Activated naive CD4-positive, alpha-beta T cell treated with anti-CD3 and anti-CD28 coated beads, Interleukin-2, amount 50 U/mL, for 72 hours (primary cell): Measurements from ENCODE around the gene MEIG1. TPM values are rescaled to one million over a fixed set of nuclear protein-coding genes. Genes with fewer than 3 reads are reported as not detected.
A peak's percentile ranks its signal among the peaks of the same experiment; 100 is the strongest.
"Not testable (repeated sequence)": the region's sequence is repeated elsewhere in the genome, so short reads cannot be mapped to it uniquely, and the experiment has no call there.

Experiments
- ATAC-seq, 2 donors: fragments of 150-1000 bp; cut with Tn5 transposase; 2 replicates each; pipeline ENCODE4 v1.10.0; 2021; ENCODE audit warnings: mild to moderate bottlenecking in 2 of 2, moderate library complexity in 2 of 2
- DNase-seq, 2 donors: peaks; one replicate each; pipeline ENCODE4 v3.0.0; 2021 to 2022; ENCODE audit warnings: low spot score in 2 of 2
- H3K27ac Mint-ChIP-seq, 2 donors: one replicate each; pipeline ENCODE4 v1.8.0; 2022; ENCODE audit warnings: mild to moderate bottlenecking in 2 of 2, mixed read lengths in 2 of 2
- H3K36me3 Mint-ChIP-seq, 2 donors: one replicate each; pipeline ENCODE4 v1.8.0; 2022; ENCODE audit warnings: mixed read lengths in 2 of 2
- H3K9me3 Mint-ChIP-seq, 2 donors: one replicate each; pipeline ENCODE4 v1.8.0; 2022; ENCODE audit warnings: mixed read lengths in 2 of 2
- total RNA-seq, 2 donors: library from RNA; stranded (reverse); gene quantifications; one replicate each; pipeline ENCODE4 v1.2.3, GENCODE V29; 2022

The MEIG1 gene, protein sequence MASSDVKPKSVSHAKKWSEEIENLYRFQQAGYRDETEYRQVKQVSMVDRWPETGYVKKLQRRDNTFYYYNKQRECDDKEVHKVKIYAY
- under 1 TPM; 0.56 to 0.59 TPM for total RNA-seq

DNA sequence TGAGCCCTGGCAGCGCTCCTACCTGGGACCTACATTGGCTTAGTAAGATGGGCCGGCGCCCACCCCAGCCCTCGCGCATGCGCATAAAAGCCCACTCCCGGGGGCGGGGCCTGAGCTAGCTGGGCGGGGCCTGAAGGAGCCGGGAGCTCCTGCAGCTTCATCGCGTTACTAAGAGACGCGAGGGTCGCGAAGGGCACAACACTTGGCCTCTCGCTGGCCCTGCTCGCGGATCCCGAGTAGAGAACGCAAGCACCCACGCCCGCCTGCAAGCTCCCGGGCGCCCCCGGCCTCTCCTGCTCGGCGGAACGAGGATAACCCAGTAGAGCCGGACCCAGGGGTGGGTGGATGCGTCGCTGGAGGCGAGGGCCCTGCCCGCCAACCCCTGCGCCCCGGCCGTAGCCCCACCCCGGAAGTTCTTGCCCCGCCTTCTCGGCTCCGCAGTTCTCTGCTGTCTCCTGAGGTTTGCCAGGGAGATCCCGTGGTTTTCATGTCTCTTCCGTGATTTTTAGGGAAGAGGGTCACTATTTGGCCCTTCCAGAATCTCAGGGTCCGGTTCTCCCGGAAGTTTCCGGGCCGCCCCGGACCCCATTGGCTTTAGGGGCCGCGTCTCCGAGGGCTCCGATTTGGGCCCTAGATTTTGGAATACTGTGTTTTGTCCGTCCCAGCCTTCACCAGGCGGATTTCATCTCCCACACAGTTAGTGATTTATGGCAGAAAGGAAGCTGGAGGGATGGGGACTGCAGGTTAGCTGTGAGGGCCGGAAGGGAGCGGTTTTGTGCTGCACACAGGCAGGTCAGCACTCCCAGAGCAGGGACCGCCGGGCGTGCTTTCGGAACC lies at the start of gene MEIG1:
Gene MEIG1 (plus strand): TSS at position 168 of the 837 bp plus-strand sequence. CDS start 7,081 bp downstream, outside the sequence.
- ATAC-seq: peak; percentile 92 to 95
- Mint-ChIP-seq H3K9me3 (no peaks in the 10 kb centered on the region), H3K27ac (peak within 1 kb of the TSS; percentile 98 to 99), H3K36me3 (peaks cover 6 to 7% of the 10 kb centered on the region in 2 donors)
- DNase-seq: peak; percentile 95 to 99

DNA sequence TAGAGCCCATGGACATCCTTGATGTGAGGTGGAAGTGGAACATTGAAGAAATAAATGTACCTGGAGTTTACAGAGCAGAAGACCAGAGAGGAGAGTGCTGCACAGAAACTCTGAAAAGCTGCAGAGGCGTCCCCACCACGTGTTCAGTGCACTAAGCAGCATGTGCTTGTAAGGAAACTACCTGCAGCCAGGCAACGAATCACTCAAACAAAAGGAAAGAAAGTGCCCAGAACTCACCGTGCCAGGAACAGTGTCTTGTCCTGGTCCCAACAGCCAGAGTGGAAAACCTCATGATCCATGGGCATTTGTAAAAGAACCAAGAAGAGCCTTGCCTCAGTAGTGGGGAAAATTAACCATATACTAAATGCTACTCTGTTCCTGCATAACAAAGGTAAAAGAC lies 48.2 kb upstream of the MEIG1 start:
- peaks cover 53 to 88% of the 10 kb centered on the region in 2 donors for H3K36me3 Mint-ChIP-seq

DNA sequence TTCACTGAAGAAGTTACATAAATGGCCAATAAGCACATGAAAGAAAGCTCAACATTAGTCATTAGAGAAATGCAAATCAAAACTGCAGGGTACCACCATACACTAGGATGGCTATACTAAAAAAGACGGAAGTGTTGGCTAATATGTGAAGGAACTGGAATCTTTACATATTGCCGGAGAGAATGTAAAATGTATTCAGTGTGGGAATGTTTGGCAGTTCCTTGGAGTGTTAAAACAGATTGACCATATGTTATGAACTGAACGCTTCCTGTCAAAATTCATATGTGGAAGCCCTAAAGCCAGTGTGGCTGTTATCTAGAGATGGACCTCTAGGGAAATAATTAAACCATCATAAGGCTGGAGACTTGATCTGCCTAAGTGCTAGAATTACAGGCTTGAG lies 47.4 kb upstream of the MEIG1 start:
- H3K27ac Mint-ChIP-seq: no peak overlapping the region
- no peak for ATAC-seq
- DNase-seq: no peak
- peaks cover 62 to 91% of the 10 kb centered on the region in 2 donors for H3K36me3 Mint-ChIP-seq
- peaks cover 0 to 5% of the 10 kb centered on the region in 2 donors for H3K9me3 Mint-ChIP-seq

More for the DNA sequence above, 48.2 kb upstream of the MEIG1 start:
- peak overlapping the region in 1 of 2 donors; percentile 6 for H3K27ac Mint-ChIP-seq
- H3K9me3 Mint-ChIP-seq: peaks cover 0 to 5% of the 10 kb centered on the region in 2 donors
- no peak for ATAC-seq
- no peak for DNase-seq

DNA sequence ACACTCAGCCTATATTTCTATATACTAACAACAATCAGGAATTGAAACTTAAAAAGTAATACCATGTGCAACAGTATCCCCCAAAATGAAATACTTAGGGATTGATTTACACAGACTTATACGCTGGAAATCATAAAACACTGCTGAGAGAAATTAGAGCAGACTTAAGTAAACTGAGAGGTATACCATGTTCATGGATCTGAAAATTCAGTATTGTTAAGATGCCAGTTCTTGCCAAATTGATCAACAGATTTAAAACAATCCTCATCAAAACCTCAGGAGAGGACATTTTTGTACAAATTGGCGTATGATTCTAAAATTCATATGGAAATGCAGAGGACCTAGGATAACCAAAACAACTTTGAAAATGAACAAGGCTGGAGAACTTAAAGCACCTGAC lies 42.6 kb upstream of the MEIG1 start:
- Mint-ChIP-seq H3K27ac (no peak overlapping the region), H3K36me3 (peaks cover 68 to 90% of the 10 kb centered on the region in 2 donors), H3K9me3 (no peaks in the 10 kb centered on the region)
- DNase-seq (no peak), ATAC-seq (no peak)

DNA sequence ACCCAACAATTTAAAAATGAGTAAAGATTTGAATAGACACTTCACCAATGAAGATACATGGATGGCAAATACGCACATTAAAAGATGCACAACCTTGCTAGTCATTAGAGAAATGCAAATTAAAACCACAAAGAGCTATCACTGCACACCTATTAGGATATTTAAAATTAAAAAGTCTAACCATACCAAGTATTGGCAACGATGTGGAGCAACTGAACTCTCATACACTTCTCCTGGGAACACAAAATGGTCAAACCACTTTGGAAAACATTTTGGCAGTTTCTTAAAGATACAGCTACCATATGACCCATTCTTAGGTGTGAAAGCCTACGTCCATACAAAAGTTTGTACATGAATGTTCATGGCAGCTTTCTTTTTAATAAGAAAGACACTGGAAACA lies 41.4 kb upstream of the MEIG1 start:
- no peaks in the 10 kb centered on the region for H3K9me3 Mint-ChIP-seq
- H3K27ac Mint-ChIP-seq: no peak overlapping the region
- ATAC-seq (no peak), DNase-seq (no peak)
- H3K36me3 Mint-ChIP-seq: peaks cover 69 to 91% of the 10 kb centered on the region in 2 donors

DNA sequence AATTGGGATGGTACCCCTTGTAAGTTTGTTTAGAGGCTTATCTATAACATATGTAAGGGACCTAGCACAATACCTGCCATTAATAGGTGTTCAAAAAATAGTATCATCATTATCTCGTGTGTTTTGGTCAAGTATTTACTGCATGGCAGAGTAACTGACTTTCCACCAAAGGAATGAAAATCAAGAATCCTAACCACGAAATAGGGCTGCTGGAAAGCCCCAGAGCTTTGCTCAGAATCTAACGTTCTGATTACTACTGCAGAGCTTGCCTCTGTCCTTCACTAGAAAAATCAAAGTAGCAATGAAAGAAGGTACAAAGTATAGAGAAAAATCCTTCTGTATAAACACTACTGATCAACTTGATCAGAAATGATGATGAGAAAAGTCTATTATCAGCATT lies 40.2 kb upstream of the MEIG1 start:
- H3K27ac Mint-ChIP-seq: no peak overlapping the region
- no peaks in the 10 kb centered on the region for H3K9me3 Mint-ChIP-seq
- DNase-seq: no peak
- ATAC-seq: no peak
- peaks cover 63 to 80% of the 10 kb centered on the region in 2 donors for H3K36me3 Mint-ChIP-seq

DNA sequence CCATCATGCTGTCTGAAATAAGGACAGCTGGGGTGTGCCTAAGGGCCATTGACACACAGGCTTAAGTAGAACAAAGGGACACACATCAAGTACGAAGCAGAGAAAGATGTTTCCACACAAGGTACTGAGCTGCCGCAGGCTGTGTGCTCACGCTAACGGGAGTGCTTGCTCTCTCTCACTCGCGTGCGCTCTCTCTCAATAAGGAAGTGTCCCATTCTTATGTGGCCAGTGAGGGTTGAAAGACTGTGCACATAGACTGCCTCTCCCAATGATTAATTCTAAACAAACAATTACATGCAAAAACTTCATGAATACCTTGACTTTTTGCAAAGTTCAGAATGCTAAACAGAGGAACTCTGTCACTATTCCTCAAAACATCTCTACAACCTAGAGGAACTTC lies 35.2 kb upstream of the MEIG1 start:
- Mint-ChIP-seq H3K27ac (no peak overlapping the region), H3K9me3 (no peaks in the 10 kb centered on the region), H3K36me3 (peaks cover 32 to 55% of the 10 kb centered on the region in 2 donors)
- ATAC-seq (no peak), DNase-seq (no peak)

DNA sequence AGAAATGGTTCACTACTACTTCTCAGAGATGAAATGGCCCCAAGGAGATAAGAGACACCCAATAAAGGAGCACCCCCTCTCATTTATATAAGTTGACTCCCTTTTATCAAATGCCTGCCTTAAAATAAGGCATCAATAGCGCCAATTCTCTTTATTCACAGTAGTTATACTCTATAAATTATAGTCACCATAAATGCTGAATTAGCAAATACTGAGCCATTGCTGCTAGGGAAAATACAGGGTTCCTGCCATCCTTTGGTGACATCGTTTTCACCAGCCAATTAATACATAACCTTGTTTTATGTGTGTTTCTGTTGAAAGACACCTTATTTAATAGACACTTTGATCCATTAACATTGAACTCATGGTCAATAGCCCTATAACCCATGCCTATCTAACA lies 33.9 kb upstream of the MEIG1 start:
- Mint-ChIP-seq H3K9me3 (no peaks in the 10 kb centered on the region), H3K27ac (no peak overlapping the region), H3K36me3 (peaks cover 20 to 43% of the 10 kb centered on the region in 2 donors)
- ATAC-seq (no peak), DNase-seq (no peak)

DNA sequence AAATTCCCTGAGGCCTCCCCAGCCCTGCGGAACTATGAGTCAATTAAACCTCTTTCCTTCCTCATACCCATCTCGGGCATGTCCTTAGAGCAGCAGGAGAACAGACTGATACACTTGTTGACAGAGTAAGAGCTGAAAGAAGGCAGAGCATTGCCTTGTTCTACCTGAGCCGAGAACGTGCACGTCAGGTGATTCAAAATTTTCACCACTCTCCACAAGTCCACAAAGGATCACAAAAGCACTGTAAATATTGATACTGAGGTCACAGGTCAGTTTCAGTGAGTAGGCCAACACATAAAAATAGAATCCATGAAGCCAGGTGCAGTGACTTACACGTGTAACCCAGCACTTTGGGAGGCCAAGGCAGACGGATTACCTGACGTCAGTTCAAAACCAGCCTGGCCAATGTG lies 33.1 kb upstream of the MEIG1 start:
- Mint-ChIP-seq H3K27ac (no peak overlapping the region), H3K9me3 (no peaks in the 10 kb centered on the region), H3K36me3 (peaks cover 16 to 36% of the 10 kb centered on the region in 2 donors)
- DNase-seq: no peak
- ATAC-seq: no peak

DNA sequence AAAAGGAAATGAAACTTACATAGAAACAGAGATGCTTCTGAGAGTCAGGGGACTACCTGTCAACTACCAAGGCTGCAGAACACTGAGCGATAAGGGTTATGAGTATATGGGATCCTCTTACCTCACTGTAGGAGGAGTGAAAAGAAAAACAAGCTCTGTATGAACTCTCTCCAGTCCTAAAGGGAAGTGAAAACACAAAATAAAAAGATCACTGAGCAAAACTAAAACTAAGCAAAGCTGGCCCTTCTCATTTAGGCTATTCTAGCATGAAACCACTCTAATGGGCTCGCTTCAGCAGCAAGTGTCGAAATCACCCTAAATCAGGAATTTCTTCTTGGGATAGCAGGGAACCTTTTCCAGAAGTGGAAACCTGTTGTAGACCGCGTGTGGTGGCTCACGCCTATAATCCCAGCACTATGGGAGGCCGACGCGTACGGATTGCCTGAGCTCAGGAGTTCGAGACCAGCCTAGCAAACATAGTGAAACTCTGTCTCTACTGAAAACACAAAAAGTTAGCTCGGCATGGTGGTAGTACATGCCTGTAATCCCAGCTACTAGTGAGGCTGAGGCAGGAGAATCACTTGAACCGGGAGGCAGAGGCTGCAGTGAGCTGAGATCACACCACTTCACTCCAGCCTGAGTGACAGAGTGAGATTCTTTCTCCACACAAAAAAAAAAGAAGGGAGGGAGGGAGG lies 32.3 kb upstream of the MEIG1 start:
- H3K9me3 Mint-ChIP-seq: no peaks in the 10 kb centered on the region
- peaks cover 9 to 28% of the 10 kb centered on the region in 2 donors for H3K36me3 Mint-ChIP-seq
- H3K27ac Mint-ChIP-seq: no peak overlapping the region
- DNase-seq (no peak), ATAC-seq (no peak)

DNA sequence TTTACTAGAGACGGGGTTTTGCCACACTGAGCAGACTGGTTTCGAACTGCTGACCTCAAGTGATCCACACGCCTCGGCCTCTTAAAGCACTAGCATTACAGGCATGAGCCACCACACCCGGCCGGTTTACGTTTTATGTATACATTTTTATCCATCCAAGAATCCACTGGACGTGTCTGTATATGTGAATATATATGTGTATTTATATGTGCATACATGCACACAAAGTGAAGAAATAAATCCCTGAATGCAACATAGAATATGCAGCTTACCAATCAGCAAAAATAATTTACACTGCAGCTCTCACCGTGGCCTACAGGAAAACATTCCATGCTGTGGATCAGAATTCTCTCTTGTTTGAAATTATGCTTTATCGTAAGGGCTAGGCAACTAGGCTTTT lies 28.6 kb upstream of the MEIG1 start:
- Mint-ChIP-seq H3K9me3 (no peaks in the 10 kb centered on the region), H3K36me3 (peaks cover 17 to 27% of the 10 kb centered on the region in 2 donors), H3K27ac (no peak overlapping the region)
- no peak for ATAC-seq
- no peak for DNase-seq

DNA sequence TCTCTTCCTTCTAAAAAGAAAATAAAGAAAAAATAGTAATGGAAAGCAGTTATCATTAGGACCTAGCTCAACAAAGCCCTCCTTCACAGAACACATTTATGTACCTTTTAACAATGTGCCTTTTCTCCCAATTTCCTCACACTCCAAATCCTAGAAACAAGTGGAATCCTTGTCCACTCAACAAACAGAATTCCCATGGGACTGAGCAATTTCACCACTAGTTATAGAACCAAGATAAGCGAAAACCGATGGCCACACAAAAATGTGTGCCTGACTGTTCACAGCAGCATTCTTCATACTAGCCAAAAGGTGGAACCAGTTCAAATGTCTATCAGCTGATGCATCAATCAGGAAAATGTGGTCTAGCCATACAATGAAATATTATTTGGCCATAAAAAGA lies 22.6 kb upstream of the MEIG1 start:
- Mint-ChIP-seq H3K27ac (no peak overlapping the region), H3K9me3 (no peaks in the 10 kb centered on the region), H3K36me3 (peaks cover 9 to 10% of the 10 kb centered on the region in 2 donors)
- ATAC-seq (no peak), DNase-seq (no peak)

DNA sequence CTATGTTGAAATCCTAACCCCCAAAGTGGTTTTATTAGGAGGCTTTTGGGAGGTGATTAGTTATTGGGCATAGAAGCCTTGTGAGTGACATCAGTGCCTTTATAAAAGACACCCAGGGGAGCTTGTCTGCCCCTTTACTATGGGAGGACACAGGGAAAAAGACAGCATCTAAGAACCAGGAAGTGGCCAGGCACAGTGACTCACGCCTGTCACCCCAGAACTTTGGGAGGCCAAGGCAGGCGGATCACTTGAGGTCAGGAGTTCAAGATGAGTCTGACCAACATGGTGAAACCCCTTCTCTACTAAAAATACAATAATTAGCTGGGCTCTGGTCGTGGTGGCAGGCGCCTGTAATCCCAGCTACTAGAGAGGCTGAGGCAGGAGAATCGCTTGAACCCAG lies 20.2 kb upstream of the MEIG1 start:
- ATAC-seq (peak; percentile 43 to 98), DNase-seq (peak in 1 of 2 donors; percentile 79)
- H3K36me3 Mint-ChIP-seq, H3K27ac Mint-ChIP-seq, H3K9me3 Mint-ChIP-seq: not testable (repeated sequence)

DNA sequence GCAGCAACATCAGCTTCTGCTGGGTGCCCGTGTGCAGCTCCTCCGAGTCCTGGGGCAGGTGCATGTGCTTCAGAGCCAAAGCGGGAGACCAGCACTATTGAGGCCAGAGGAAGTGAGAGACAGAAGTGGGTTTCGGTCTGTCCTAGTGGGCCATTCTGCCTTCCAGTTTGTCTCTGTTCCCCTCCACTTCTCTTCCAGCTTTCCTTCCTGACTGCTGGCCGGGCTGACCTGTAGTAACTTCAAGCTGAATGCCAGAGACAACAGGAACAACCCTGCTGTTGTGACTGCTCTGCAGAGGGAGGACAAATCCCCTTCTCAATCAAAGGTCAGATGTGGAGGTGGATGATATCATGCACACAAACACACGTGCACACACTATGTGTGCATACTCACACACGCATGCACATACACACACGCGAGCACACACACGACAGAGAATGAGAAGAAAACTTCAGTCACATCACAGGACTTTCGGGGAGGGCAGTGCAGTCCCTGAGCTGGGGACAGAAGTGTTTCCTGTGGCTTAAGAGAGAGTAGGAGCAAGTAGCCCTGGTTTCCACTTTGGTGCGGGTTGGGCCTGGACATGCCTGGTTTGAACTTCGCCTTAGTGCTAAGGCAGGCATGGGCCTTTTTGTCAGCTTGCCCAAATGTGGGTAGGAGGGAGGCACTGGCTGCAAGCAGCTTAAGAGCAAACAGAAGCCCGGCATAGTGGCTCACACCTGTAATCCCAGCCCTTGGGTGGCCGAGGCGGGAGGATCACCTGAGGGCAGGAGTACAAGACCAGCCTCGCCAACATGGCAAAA lies 16.8 kb upstream of the MEIG1 start:
- H3K36me3 Mint-ChIP-seq: peaks cover 6 to 13% of the 10 kb centered on the region in 2 donors
- H3K27ac Mint-ChIP-seq: peak overlapping the region; percentile 35 to 39
- not testable (repeated sequence) for H3K9me3 Mint-ChIP-seq, DNase-seq, ATAC-seq

DNA sequence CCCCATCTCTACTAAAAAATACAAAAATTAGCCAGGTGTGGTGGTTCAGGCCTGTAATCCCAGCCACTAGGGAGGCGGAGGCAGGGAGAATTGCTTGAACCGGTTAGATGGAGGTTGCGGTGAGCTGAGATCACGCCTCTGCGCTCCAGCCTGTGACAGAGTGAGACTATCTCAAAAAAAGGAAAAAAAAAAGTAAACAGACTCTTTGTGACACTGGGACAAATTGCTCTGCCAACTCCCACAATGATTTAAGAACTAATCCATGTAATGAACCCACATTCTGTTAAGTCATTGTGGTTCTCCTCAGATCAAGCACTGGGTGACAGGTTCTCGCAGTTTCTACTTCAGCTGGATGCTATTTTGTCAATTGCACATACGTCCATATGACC lies 16.2 kb upstream of the MEIG1 start:
- peak overlapping the region; percentile 35 to 39 for H3K27ac Mint-ChIP-seq
- peaks cover 6 to 13% of the 10 kb centered on the region in 2 donors for H3K36me3 Mint-ChIP-seq

DNA sequence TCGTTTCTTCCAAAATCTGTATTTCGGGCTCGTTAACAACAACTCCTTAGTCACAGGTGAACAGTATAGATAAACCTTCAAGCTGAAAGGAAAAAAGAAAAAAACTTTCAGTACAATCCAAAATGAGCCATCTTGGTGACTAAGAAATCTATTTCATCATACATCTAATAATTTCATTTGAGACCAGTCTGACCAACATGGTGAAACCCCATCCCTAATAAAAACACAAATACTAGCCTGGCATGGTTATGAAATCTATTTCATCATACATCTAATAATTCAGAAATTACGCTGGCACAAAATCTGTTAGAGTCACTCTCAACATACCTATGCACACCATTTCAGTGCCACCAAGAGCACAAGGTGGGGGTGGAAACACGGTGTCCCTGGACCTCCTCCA lies 14.1 kb upstream of the MEIG1 start:
- Mint-ChIP-seq H3K27ac (peak overlapping the region in 1 of 2 donors; percentile 9), H3K36me3 (peaks cover 6 to 17% of the 10 kb centered on the region in 2 donors), H3K9me3 (no peaks in the 10 kb centered on the region)
- no peak for ATAC-seq
- no peak for DNase-seq

More for the DNA sequence above, 16.2 kb upstream of the MEIG1 start:
- not testable (repeated sequence) for DNase-seq, H3K9me3 Mint-ChIP-seq, ATAC-seq
